Type B pancreatic cell (in vitro differentiated cells): ENCODE measurements around the gene RNF215. TPM values are rescaled to one million over a fixed set of nuclear protein-coding genes. Genes with fewer than 3 reads are reported as not detected.
"Not testable (repeated sequence)": the region's sequence is repeated elsewhere in the genome, so short reads cannot be mapped to it uniquely, and the experiment has no call there.

ENCODE experiments used
- DNase-seq: peaks from one replicate; pipeline ENCODE4 v3.0.0; 2021; ENCODE audit warnings: mixed read lengths; ENCODE audit not compliant: unreplicated experiment; ENCODE audit errors: extremely low spot score
- H3K27ac Mint-ChIP-seq: 2 replicates; pipeline ENCODE4 v1.8.0; 2021; ENCODE audit warnings: mild to moderate bottlenecking, mixed read lengths
- H3K27me3 Mint-ChIP-seq: 2 replicates; pipeline ENCODE4 v1.8.0; 2021; ENCODE audit warnings: mixed read lengths
- H3K36me3 Mint-ChIP-seq: 2 replicates; pipeline ENCODE4 v1.8.0; 2021; ENCODE audit warnings: mixed read lengths
- H3K4me1 Mint-ChIP-seq: one replicate; pipeline ENCODE4 v1.8.0; 2021; ENCODE audit warnings: mixed read lengths; ENCODE audit not compliant: unreplicated experiment
- H3K4me3 Mint-ChIP-seq: 2 replicates; pipeline ENCODE4 v1.8.0; 2021; ENCODE audit warnings: mild to moderate bottlenecking, mixed read lengths
- H3K9me3 Mint-ChIP-seq: 2 replicates; pipeline ENCODE4 v1.8.0; 2021; ENCODE audit warnings: mixed read lengths
- CTCF ChIP-seq: fragments of 200-600 bp; sonication (generic); conservative IDR thresholded peaks from 2 replicates; pipeline ENCODE4 v1.5.0; 2021; ENCODE audit warnings: antibody characterized with exemption, mild to moderate bottlenecking
- total RNA-seq: library from RNA; stranded (reverse); gene quantifications from 2 replicates; pipeline ENCODE4 v1.2.1, GENCODE V29; 2021; ENCODE audit warnings: low replicate concordance

The RNF215 gene
- total RNA-seq, 1 donor from 2014 or later = 29.2 TPM

GRCh38 chr22:30404307-30404706, 17.1 kb upstream of the RNF215 start:
- TF ChIP-seq CTCF = no peak
- Mint-ChIP-seq H3K36me3 (no peaks in the 10 kb centered on the region), H3K4me3 (no peak overlapping the region), H3K4me1 (peaks cover 7% of the 10 kb centered on the region), H3K27ac (no peak overlapping the region), H3K9me3 (no peaks in the 10 kb centered on the region), H3K27me3 (no peaks in the 10 kb centered on the region)
- no peak for DNase-seq

GRCh38 chr22:30402766-30403104, 15.5 kb upstream of the RNF215 start:
- H3K27ac Mint-ChIP-seq, H3K4me3 Mint-ChIP-seq, H3K9me3 Mint-ChIP-seq, DNase-seq, H3K36me3 Mint-ChIP-seq: not testable (repeated sequence)
- Mint-ChIP-seq H3K4me1 (peaks cover 13% of the 10 kb centered on the region), H3K27me3 (peaks cover 13% of the 10 kb centered on the region)

GRCh38 chr22:30402028-30402765, 15.0 kb upstream of the RNF215 start:
- Mint-ChIP-seq H3K9me3 (no peaks in the 10 kb centered on the region), H3K27ac (peak overlapping the region; percentile 18), H3K4me1 (peaks cover 16% of the 10 kb centered on the region), H3K36me3 (no peaks in the 10 kb centered on the region), H3K27me3 (peaks cover 16% of the 10 kb centered on the region), H3K4me3 (no peak overlapping the region)
- no peak for TF ChIP-seq CTCF
- DNase-seq = no peak

- not testable (repeated sequence) for H3K9me3 Mint-ChIP-seq, H3K36me3 Mint-ChIP-seq, H3K27ac Mint-ChIP-seq, H3K4me3 Mint-ChIP-seq, DNase-seq
- peaks cover 16% of the 10 kb centered on the region for H3K27me3 Mint-ChIP-seq
- H3K4me1 Mint-ChIP-seq = peaks cover 16% of the 10 kb centered on the region
Observed at GRCh38 chr22:30401024-30401423, 13.8 kb upstream of the RNF215 start.

- H3K36me3 Mint-ChIP-seq = no peaks in the 10 kb centered on the region
- no peaks in the 10 kb centered on the region for H3K9me3 Mint-ChIP-seq
- peaks cover 16% of the 10 kb centered on the region for H3K4me1 Mint-ChIP-seq
- TF ChIP-seq CTCF = no peak
- no peak overlapping the region for H3K27ac Mint-ChIP-seq
- no peak for DNase-seq
- H3K4me3 Mint-ChIP-seq = no peak overlapping the region
- peaks cover 16% of the 10 kb centered on the region for H3K27me3 Mint-ChIP-seq
Observed at GRCh38 chr22:30400159-30400558, 12.9 kb upstream of the RNF215 start.

GRCh38 chr22:30399718-30400117, 12.5 kb upstream of the RNF215 start:
- H3K27ac Mint-ChIP-seq = no peak overlapping the region
- no peak for TF ChIP-seq CTCF
- H3K4me3 Mint-ChIP-seq = no peak overlapping the region
- H3K4me1 Mint-ChIP-seq = peaks cover 16% of the 10 kb centered on the region
- peaks cover 16% of the 10 kb centered on the region for H3K27me3 Mint-ChIP-seq
- no peaks in the 10 kb centered on the region for H3K36me3 Mint-ChIP-seq
- no peak for DNase-seq
- H3K9me3 Mint-ChIP-seq = no peaks in the 10 kb centered on the region
